A549 (cell line): ENCODE measurements around the gene FMNL3. TPM values are rescaled to one million over a fixed set of nuclear protein-coding genes. Genes with fewer than 3 reads are reported as not detected.
A peak's percentile ranks its signal among the peaks of the same experiment; 100 is the strongest.

ENCODE experiments used
- ATAC-seq, 2 experiments: fragments of 200-7000 bp in 1 of 2; fragments of >200 bp in 1 of 2; cut with Nextera tagmentation in 1 of 2; cut with Tn5 transposase in 1 of 2; 3 replicates each; pipeline versions ENCODE4 v1.8.0 to v1.9.1; 2018 to 2020; ENCODE audit warnings: mild to moderate bottlenecking in 1 of 2, moderate library complexity in 1 of 2
- CTCF ChIA-PET: fragments of 300-600 bp; sonication (Branson Sonifier 250); formaldehyde crosslinking; extraction: SDS; loops from one replicate; lab custom pipeline; 2021; ENCODE audit warnings: antibody characterized with exemption, inconsistent platforms; lab: Yijun Ruan, JAX
- POLR2A ChIA-PET: fragments of 350-600 bp; formaldehyde crosslinking; extraction: SDS; loops from one replicate; lab custom pipeline; 2021; ENCODE audit warnings: antibody characterized with exemption, inconsistent platforms; lab: Yijun Ruan, JAX
- DNase-seq, 2 experiments: peaks; one replicate each; pipeline versions ENCODE4 v3.0.0 to v3.0.0-alpha.2; 2011 to 2016; ENCODE audit warnings: low read depth in 1 of 2, low spot score in 1 of 2
- FAIRE-seq: peaks from 2 replicates; lab custom pipeline; 2011; peaks lifted over from hg19 to GRCh38; lab: Jason Lieb, UNC
- H3K27ac ChIP-seq, 2 experiments: fragments of >200 bp; sonication (Bioruptor Twin); formaldehyde crosslinking; 3 replicates each; pipeline ENCODE4 v1.5.1; 2016 to 2017
- H3K4me1 ChIP-seq: fragments of >200 bp; sonication (Bioruptor Twin); formaldehyde crosslinking; 3 replicates; pipeline ENCODE4 v1.6.1; 2016
- H3K4me2 ChIP-seq: fragments of >200 bp; sonication (Bioruptor Twin); formaldehyde crosslinking; 3 replicates; pipeline ENCODE4 v1.6.1; 2016
- H3K4me3 ChIP-seq: fragments of >200 bp; sonication (Bioruptor Twin); formaldehyde crosslinking; 3 replicates; pipeline ENCODE4 v1.5.1; 2016
- H3K9me3 ChIP-seq: fragments of >200 bp; sonication (Bioruptor Twin); formaldehyde crosslinking; 3 replicates; pipeline ENCODE4 v1.6.1; 2016
- BCL3 ChIP-seq: fragments of >200 bp; sonication (Bioruptor Twin); formaldehyde crosslinking; IDR thresholded peaks from 3 replicates; pipeline ENCODE4 v1.6.1; 2016
- CBX8 ChIP-seq: fragments of 200-600 bp; sonication (generic); IDR thresholded peaks from 2 replicates; pipeline ENCODE4 v1.6.1; 2016
- EP300 ChIP-seq, 2 experiments: fragments of >200 bp; sonication (Bioruptor Twin); formaldehyde crosslinking; IDR thresholded peaks; 2 replicates in 1 of 2; 3 replicates in 1 of 2; pipeline ENCODE4 v1.6.1; 2016 to 2017
- ESRRA ChIP-seq: fragments of 150-350 bp; IDR thresholded peaks from 2 replicates; pipeline ENCODE4 v1.6.1; 2014; ENCODE audit warnings: mild to moderate bottlenecking, low read length, borderline replicate concordance
- FOSB ChIP-seq: fragments of 250-450 bp; sonication (Bioruptor Pico); IDR thresholded peaks from 2 replicates; pipeline ENCODE4 v1.5.0; 2020; ENCODE audit warnings: mild to moderate bottlenecking, moderate library complexity
- GATA3 ChIP-seq: IDR thresholded peaks from 2 replicates; pipeline ENCODE4 v1.6.1; 2012; ENCODE audit warnings: borderline replicate concordance
- JUN ChIP-seq, 2 experiments: fragments of >200 bp; sonication (Bioruptor Twin); formaldehyde crosslinking; IDR thresholded peaks; 2 replicates in 1 of 2; 3 replicates in 1 of 2; pipeline ENCODE4 v1.6.1; 2016 to 2017
- JUNB ChIP-seq: fragments of >200 bp; sonication (Bioruptor Twin); formaldehyde crosslinking; IDR thresholded peaks from 2 replicates; pipeline ENCODE4 v1.6.1; 2016
- MAX ChIP-seq: IDR thresholded peaks from 2 replicates; pipeline ENCODE4 v1.6.1; 2012
- MAZ ChIP-seq: fragments of 150-350 bp; IDR thresholded peaks from 2 replicates; pipeline ENCODE4 v1.6.1; 2014; ENCODE audit warnings: antibody characterized with exemption, low read depth, low read length, borderline replicate concordance
- MYC ChIP-seq: IDR thresholded peaks from 2 replicates; pipeline ENCODE4 v1.6.1; 2012; ENCODE audit warnings: mild to moderate bottlenecking, inconsistent platforms, low read length, improper control_type of control experiment, borderline replicate concordance
- NR3C1 ChIP-seq: fragments of >200 bp; sonication (Bioruptor Twin); formaldehyde crosslinking; IDR thresholded peaks from 3 replicates; pipeline ENCODE4 v1.6.1; 2017
- PHF8 ChIP-seq: fragments of 200-600 bp; sonication (generic); IDR thresholded peaks from 2 replicates; pipeline ENCODE4 v1.6.1; 2016; ENCODE audit warnings: low read depth, mild to moderate bottlenecking, antibody characterized with exemption, moderate library complexity, borderline replicate concordance
- POLR2A ChIP-seq: IDR thresholded peaks from 2 replicates; pipeline ENCODE4 v1.6.1; 2012; ENCODE audit warnings: mild to moderate bottlenecking, low read length
- POLR2AphosphoS2 ChIP-seq: conservative IDR thresholded peaks from 2 replicates; pipeline ENCODE4 v1.6.1; 2012; ENCODE audit warnings: low read length, improper control_type of control experiment, inconsistent platforms
- RAD21 ChIP-seq, 2 experiments: fragments of >200 bp in 1 of 2; sonication (Bioruptor Twin) in 1 of 2; formaldehyde crosslinking in 1 of 2; IDR thresholded peaks in 1 of 2; conservative IDR thresholded peaks in 1 of 2; 2 replicates in 1 of 2; 3 replicates in 1 of 2; pipeline ENCODE4 v1.6.1; 2012 to 2018; ENCODE audit warnings: inconsistent platforms in 1 of 2
- RCOR1 ChIP-seq: fragments of 150-350 bp; IDR thresholded peaks from 2 replicates; pipeline ENCODE4 v1.6.1; 2014; ENCODE audit warnings: antibody characterized with exemption, low read length, low read depth
- REST ChIP-seq: fragments of 200-600 bp; sonication (generic); IDR thresholded peaks from 2 replicates; pipeline ENCODE4 v1.6.1; 2016; ENCODE audit warnings: antibody characterized with exemption, mild to moderate bottlenecking, moderate library complexity
- SMC3 ChIP-seq: fragments of >200 bp; sonication (Bioruptor Twin); formaldehyde crosslinking; IDR thresholded peaks from 3 replicates; pipeline ENCODE4 v1.6.1; 2018; ENCODE audit warnings: inconsistent platforms
- SREBF2 ChIP-seq: fragments of 450-650 bp; IDR thresholded peaks from 2 replicates; pipeline ENCODE4 v1.6.1; 2014; ENCODE audit warnings: mild to moderate bottlenecking, moderate library complexity
- TP53 ChIP-seq: fragments of 250-450 bp; sonication (Bioruptor Pico); IDR thresholded peaks from 2 replicates; pipeline ENCODE4 v1.5.0; 2021; ENCODE audit warnings: mild to moderate bottlenecking, moderate library complexity
- ZFP36 ChIP-seq: fragments of 450-650 bp; IDR thresholded peaks from 2 replicates; pipeline ENCODE4 v1.6.1; 2014; ENCODE audit warnings: borderline replicate concordance; ENCODE audit not compliant: partially characterized antibody
- WGBS: methylation state at CpG from one replicate; pipeline ENCODE4 v1.1.6; 2017; ENCODE audit errors: missing lambda C conversion rate; 5-methylcytosine and 5-hydroxymethylcytosine counted together
- polyA plus RNA-seq, 4 experiments: library from polyadenylated mRNA; depleted of rRNA in 3 of 4; stranded (reverse); fragments of >200 nt; fragmentation: RNase III in 1 of 4; extraction: RNeasy Plus Mini Kit Qiagen cat#74134 plus additional on column Dnase treatment in 1 of 4; gene quantifications; 2 replicates in 3 of 4; 3 replicates in 1 of 4; pipeline ENCODE4 v1.2.3, GENCODE V29; 2011 to 2017
- TF ChIP-seq, protein P1 (sequence below): fragments of 250-450 bp; sonication (Bioruptor Pico); IDR thresholded peaks from 2 replicates; pipeline ENCODE4 v1.5.0; 2021; ENCODE audit warnings: mild to moderate bottlenecking, moderate library complexity, borderline replicate concordance
- TF ChIP-seq, protein P2 (sequence below): IDR thresholded peaks from 2 replicates; pipeline ENCODE4 v1.6.1; 2012; ENCODE audit warnings: low read depth, borderline replicate concordance
- TF ChIP-seq, protein P3 (sequence below): fragments of 250-450 bp; sonication (Bioruptor Pico); IDR thresholded peaks from 2 replicates; pipeline ENCODE4 v1.5.0; 2020; ENCODE audit warnings: low read depth, mild to moderate bottlenecking, moderate library complexity

The FMNL3 gene
- polyA plus RNA-seq, 2 of the 4 experiments (the other 2 are of a cell fraction) = 1.7 TPM

GRCh38 chr12:49623142-49623904 is 83.9 kb downstream of the FMNL3 start, which contains the start of gene PRPF40B (continued):
- TF ChIP-seq, protein P1, sequence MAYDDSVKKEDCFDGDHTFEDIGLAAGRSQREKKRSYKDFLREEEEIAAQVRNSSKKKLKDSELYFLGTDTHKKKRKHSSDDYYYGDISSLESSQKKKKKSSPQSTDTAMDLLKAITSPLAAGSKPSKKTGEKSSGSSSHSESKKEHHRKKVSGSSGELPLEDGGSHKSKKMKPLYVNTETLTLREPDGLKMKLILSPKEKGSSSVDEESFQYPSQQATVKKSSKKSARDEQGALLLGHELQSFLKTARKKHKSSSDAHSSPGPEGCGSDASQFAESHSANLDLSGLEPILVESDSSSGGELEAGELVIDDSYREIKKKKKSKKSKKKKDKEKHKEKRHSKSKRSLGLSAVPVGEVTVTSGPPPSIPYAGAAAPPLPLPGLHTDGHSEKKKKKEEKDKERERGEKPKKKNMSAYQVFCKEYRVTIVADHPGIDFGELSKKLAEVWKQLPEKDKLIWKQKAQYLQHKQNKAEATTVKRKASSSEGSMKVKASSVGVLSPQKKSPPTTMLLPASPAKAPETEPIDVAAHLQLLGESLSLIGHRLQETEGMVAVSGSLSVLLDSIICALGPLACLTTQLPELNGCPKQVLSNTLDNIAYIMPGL (CRISPR knock-in tag) = no peak
- TF ChIP-seq MYC (0 out of 2 replicates have a peak, but pooled peaks have one; percentile 20), REST (no peak), POLR2A (peak; percentile 93), FOSB (CRISPR knock-in tag) (no peak), POLR2AphosphoS2 (no peak), ESRRA (no peak), PHF8 (0 out of 2 replicates have a peak, but pooled peaks have one; percentile 5), EP300 (IDR thresholded peaks at IDR 0.05) (no peak), GATA3 (no peak), MAZ (peak; percentile 66), SREBF2 (no peak)
- TF ChIP-seq, protein P2, sequence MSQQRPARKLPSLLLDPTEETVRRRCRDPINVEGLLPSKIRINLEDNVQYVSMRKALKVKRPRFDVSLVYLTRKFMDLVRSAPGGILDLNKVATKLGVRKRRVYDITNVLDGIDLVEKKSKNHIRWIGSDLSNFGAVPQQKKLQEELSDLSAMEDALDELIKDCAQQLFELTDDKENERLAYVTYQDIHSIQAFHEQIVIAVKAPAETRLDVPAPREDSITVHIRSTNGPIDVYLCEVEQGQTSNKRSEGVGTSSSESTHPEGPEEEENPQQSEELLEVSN = peak; percentile 72; the same call in 1 of the 2 replicates
- TF ChIP-seq, all 56 proteins: peak for 10

GRCh38 chr12:49622501-49623141 is 84.6 kb downstream of the FMNL3 start:
- Histone ChIP-seq H3K4me3 (peak overlapping the region; percentile 63), H3K4me2 (peak overlapping the region; percentile 97), H3K4me1 (peaks cover 35% of the 10 kb centered on the region), H3K9me3 (no peaks in the 10 kb centered on the region), H3K27ac (peak overlapping the region; percentile 79 to 90)
- WGBS = 29% methylated on average over 22 of the region's 22 CpGs
- ChIA-PET CTCF (interaction anchor here (0.6 to 4.4 kb wide), 19 partner anchors 9 to 383 kb away, joined by 3 to 35 read pairs (median 3); partner anchors contain the start of genes DNAJC22, TMBIM6 and TROAP), POLR2A (interaction anchor here (0.6 to 1.2 kb wide), 9 partner anchors 14 to 770 kb away, joined by 3 to 6 read pairs (median 3); partner anchors contain the start of genes DDX23, FAM186B and TMBIM6)
- DNase-seq (peak in 1 of 2 experiments; percentile 60), FAIRE-seq (no peak), ATAC-seq (peak; percentile 39 to 58)
- no peak for TF ChIP-seq JUNB
- TF ChIP-seq CBX8 = no peak
- TF ChIP-seq TP53 (CRISPR knock-in tag) = no peak
- no peak for TF ChIP-seq JUN (IDR thresholded peaks at IDR 0.05)
- no peak for TF ChIP-seq FOSB (CRISPR knock-in tag)
- TF ChIP-seq RCOR1 = no peak
- no peak for TF ChIP-seq NR3C1
- peak; percentile 90 for TF ChIP-seq MAX
- no peak for TF ChIP-seq SMC3
- no peak for TF ChIP-seq POLR2A
- TF ChIP-seq PHF8 = peak; percentile 53; the same call in 1 of the 2 replicates
- TF ChIP-seq ZFP36 = no peak
- TF ChIP-seq RAD21 (conservative IDR thresholded peaks at IDR 0.05 in 1 of 2, IDR thresholded peaks at IDR 0.05 in 1 of 2) = no peak
- no peak for TF ChIP-seq BCL3
- TF ChIP-seq, protein P3, sequence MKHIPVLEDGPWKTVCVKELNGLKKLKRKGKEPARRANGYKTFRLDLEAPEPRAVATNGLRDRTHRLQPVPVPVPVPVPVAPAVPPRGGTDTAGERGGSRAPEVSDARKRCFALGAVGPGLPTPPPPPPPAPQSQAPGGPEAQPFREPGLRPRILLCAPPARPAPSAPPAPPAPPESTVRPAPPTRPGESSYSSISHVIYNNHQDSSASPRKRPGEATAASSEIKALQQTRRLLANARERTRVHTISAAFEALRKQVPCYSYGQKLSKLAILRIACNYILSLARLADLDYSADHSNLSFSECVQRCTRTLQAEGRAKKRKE (CRISPR knock-in tag) = no peak
- TF ChIP-seq EP300 (IDR thresholded peaks at IDR 0.05) = no peak
